HG03103 (cell line): ENCODE measurements around the gene OGFOD2.

ENCODE experiments used
- ATAC-seq: cut with Tn5 transposase; IDR thresholded peaks from one replicate; pipeline ENCODE4 v1.9.1; 2021; ENCODE audit warnings: low read depth; ENCODE audit not compliant: unreplicated experiment

The OGFOD2 gene

GRCh38 chr12:122985338-122986257 is 10.6 kb downstream of the OGFOD2 start:
- ATAC-seq: no peak

DNA sequence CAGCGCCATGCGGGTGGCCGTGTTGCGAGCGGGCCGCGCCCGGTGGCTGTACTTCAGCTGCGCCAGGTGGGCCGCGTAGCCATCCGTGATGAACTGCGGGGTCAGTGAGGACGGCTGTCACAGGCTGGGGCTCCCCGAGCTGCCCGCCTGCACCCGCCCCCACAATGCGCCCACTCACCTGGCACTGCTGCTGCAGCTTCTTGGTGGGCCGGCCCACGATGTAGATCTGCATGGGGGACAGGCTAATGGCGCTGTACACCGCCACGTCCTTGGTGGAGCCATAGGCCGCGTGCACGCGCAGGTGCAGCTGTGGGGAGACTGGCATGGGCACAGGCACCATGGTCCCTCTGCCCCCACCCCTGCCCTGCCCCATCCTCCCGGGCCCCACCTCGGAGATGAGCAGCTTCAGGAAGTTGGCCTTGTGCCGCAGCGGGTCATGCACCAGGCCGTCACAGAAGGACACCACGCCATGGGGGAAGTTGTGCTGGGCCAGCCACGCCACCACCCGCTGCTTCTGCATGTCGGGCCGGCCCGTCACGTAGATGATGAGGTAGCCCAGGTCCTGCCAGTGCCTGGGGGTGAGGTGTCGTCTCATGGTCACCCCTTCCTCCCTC is 11.3 kb downstream of the OGFOD2 start:
- ATAC-seq: no peak

GRCh38 chr12:122987086-122987951 is 12.3 kb downstream of the OGFOD2 start:
- no peak for ATAC-seq

GRCh38 chr12:122988036-122988435 is 13.0 kb downstream of the OGFOD2 start:
- ATAC-seq: no peak

DNA sequence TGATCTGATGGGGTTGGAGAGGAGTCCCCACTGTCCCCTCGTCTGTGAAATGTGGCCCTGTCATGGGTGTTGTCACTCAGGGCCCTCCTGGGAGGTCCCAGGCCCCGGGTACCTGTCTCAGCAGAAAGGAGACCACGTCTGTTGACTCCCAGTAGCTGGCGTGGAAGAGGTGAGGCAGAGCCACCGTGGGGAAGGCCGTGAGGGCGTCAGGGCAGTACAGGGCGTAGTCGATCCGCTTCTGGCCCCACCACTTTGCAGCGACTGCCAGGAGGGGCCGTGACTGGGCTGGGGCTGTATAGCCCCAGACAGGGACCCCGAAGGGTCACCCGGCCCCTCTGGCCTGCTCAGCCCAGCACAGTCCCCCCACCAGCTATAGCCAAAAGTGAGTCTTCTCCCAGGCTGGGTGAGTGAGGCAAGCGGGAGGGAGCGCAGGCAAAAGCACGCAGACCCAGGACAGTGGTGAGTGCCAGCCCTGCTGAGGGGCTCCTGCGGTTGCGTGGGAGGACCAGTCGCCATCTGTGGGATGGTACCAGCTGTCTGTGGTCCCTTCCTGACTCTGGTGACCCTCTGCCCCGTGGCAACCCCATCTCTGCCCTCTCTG is 13.7 kb downstream of the OGFOD2 start:
- no peak for ATAC-seq

DNA sequence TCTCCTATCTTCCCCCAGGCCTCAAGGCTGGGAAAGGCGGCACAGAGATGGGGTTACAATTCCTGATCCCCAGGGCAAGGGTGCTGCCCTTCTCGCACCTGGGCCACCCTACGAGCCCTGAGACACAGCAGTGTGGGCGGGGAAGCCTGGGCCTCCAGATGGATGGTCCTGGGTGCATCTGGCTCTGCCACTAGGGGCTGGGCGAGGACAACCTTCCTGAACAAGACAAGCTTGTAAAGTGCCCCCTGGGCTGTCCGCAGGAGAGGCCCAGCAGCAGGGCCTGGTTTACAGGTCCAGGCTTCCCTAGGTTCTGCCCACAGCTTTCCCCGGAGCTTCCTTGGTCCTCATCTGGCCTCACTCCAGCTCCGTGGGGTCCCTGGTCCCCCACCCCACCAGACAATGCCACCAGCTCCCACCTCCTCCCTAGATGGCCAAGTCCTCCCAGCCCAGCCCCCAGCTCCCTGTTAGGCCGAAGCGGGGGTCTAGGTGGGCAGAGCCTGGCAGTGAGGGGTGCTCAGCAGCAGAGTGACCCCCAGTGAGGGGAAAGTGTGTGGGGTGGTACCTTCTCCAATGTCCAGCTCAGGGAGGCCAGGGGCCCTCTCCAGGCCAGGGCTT is 14.3 kb downstream of the OGFOD2 start:
- ATAC-seq: no peak

- no peak for ATAC-seq
These were observed 14.9 kb downstream of the OGFOD2 start for GRCh38 chr12:122989874-122990419.

- no peak for ATAC-seq
These were observed 15.5 kb downstream of the OGFOD2 start for GRCh38 chr12:122990561-122990960.

- no peak for ATAC-seq
These were observed 16.0 kb downstream of the OGFOD2 start for GRCh38 chr12:122990961-122991622.

- no peak for ATAC-seq
These were observed 16.7 kb downstream of the OGFOD2 start for GRCh38 chr12:122991623-122992275.

DNA sequence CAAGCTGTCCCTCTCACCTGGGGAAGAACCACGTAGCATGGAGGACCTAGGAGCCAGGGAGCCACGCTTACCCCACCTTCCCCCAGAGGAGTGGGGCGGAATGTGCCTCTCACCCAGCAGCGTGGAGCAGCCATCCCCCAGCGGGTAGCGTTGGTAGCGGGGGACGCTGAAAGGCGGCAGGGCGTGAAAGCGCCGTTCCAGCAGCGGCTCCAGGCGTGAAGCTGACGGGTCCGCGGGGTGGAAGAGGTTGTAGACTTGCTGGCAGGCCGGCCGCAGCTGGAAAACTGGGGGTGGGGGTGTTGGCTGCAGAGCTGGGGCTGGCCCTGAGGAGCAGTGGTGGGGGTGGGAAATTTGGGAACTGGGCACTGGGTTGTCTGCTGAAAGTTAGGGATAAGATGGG is 17.3 kb downstream of the OGFOD2 start:
- no peak for ATAC-seq

GRCh38 chr12:122994140-122994675 is 19.2 kb downstream of the OGFOD2 start:
- ATAC-seq: no peak

DNA sequence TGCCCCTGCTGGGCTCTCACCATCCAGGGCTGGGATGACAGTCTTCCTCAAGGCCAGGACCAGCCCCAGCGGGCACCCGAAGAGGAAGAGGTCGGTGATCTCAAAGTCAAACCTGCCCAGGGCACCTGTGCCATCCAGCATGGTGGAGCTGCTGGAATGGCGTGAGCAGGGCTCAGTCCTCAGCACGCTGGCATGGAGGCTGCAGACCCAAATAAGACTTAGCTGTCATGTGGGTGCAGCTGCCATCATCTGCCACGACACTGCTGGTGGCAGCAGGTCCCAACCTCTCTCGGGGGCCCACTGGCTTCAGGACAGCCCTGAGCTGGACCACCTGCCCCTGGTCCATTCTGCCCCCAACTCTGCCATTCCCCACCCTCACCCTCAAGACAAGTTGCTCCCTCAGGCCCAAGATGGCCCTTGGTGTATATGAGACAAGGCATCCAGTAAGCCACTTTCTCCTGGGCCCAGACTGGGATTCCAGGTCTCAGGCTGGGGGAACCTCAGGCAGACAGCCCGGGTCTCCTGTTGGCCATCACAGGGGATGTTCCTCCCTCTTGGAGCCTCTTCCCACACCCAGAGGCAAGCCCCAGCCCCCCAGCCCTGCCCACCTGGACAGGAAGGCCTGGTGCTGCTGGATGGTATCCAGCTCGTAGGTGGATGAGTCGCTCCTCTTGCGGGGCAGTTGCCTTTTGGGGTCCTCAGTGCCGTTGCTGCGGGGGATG is 19.9 kb downstream of the OGFOD2 start:
- no peak for ATAC-seq

DNA sequence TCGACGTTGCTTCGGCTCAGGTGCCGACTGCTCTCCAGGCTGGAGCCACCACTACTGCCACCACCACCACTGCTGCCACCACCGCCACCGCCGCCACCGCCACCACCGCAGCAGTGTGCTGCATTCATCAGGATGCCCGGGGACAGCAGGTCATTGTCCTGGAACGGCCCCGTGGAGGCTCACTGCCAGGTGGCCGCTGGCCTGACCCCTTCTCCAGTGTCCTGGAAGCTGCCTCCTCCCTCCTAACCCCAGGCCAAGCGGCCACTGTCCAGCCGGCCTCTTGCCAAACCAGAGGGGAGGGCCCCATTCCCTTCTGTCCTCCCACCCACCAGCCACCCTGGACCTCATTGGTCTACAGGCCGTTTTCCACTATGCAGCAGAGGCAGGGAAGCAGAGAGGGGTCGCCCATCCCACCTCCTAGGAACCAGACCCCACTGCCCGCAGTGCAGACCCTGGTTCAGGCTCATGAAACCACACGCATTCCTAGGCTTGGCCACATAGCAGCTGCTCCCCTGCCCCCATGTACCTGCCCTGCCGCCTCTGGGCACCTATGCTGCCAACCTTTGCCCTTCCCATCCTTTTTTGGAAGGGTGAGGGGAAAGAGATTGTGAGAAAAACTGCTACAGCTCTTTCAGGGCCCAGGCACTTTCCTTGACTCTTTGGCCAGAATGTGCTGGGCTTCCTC is 20.6 kb downstream of the OGFOD2 start:
- ATAC-seq: no peak

DNA sequence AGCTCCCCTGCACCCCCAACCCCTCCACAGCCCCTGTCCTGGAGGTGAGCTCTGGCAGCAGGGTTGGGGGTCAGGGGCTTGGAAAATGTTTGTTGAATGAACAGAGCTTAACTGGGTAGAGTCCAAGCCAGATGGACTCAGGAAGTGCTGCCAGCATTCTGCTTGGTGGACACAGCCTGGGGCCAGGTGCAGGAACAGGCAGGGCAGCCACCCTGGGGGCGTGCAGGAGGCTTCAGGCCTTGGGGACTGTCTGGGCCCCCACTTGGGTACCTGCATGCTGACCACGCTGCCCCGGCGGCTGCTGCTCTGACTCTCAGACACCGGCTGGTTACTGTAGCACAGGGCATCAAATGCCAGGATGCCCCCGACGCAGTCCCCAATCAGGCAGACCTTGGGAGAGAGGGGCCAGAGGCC is 21.2 kb downstream of the OGFOD2 start:
- ATAC-seq: no peak

DNA sequence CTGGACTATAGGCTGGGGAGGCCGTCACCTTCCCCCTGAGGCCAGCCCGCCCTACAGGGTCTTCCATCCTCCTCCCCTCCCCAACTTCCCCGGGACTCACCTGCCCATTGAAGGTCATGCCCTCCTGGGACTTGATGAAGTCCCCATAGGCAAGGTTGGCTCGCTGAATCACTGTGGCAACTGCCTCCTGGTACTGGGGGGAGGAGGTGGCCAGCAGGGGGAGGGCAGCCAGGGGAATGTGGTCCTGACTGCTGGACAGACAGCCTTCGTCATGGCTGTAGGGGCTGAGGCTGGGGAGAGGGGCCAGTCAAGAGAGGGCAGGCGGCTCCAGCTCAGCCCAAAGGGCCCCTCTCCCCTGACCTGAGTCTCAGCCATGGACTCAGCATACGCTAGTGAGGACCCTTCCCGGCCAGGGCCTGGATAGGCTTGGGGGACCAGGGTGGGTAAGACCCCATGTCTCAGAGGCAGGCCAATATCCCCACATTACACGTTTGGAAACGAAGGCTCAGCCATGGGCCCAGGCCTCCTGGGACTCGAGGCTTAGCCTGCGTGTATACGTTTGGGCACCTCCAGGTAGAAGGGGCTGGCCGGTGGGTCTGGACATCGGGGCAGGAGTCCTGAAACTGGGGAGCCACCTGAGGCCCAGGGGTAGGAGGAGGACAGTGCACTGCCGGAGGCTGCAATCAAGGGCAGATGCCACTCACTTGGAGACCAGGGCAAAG is 21.7 kb downstream of the OGFOD2 start:
- no peak for ATAC-seq
